Kidney (tissue), 14 donors: ENCODE results near the gene SRM. TPM values are rescaled to one million over a fixed set of nuclear protein-coding genes. Genes with fewer than 3 reads are reported as not detected.
"Not testable (repeated sequence)": the region's sequence is repeated elsewhere in the genome, so short reads cannot be mapped to it uniquely, and the experiment has no call there.

Source experiments
- DNase-seq, 5 donors: peaks; one replicate each; pipeline ENCODE4 v3.0.0-alpha.2; 2013 to 2020
- FAIRE-seq: peaks from 2 replicates; lab custom pipeline; 2012; peaks lifted over from hg19 to GRCh38; lab: Jason Lieb, UNC
- H3K27ac ChIP-seq, 2 donors: one replicate each; pipeline ENCODE4 v1.7.0; 2013; ENCODE audit warnings: low read depth in 2 of 2, low read length in 2 of 2, inconsistent platforms in 1 of 2
- H3K27me3 ChIP-seq: one replicate; pipeline ENCODE4 v1.7.1; 2013; ENCODE audit warnings: low read length, inconsistent platforms; ENCODE audit not compliant: control insufficient read depth, insufficient read depth
- H3K36me3 ChIP-seq, 3 donors: one replicate each; pipeline versions ENCODE4 v1.7.0 to v1.7.1; 2013; ENCODE audit warnings: low read length in 3 of 3, control low read depth in 1 of 3, inconsistent platforms in 1 of 3; ENCODE audit not compliant: insufficient read depth in 3 of 3, control insufficient read depth in 2 of 3
- H3K4me1 ChIP-seq, 3 donors: one replicate each; pipeline versions ENCODE4 v1.7.0 to v1.7.1; 2013; ENCODE audit warnings: low read length in 3 of 3, inconsistent platforms in 1 of 3, low read depth in 1 of 3; ENCODE audit not compliant: control insufficient read depth in 2 of 3, insufficient read depth in 2 of 3
- H3K4me3 ChIP-seq, 3 donors: one replicate each; pipeline versions ENCODE4 v1.7.0 to v1.8.1; 2013; ENCODE audit warnings: low read length in 3 of 3, control low read depth in 1 of 3, inconsistent platforms in 1 of 3
- H3K9ac ChIP-seq, 3 donors: one replicate each; pipeline versions ENCODE4 v1.7.0 to v1.7.1; 2013; ENCODE audit warnings: low read length in 3 of 3, control low read depth in 1 of 3, inconsistent platforms in 1 of 3
- H3K9me3 ChIP-seq, 3 donors: one replicate each; pipeline versions ENCODE4 v1.7.0 to v1.7.1; 2013; ENCODE audit warnings: low read length in 3 of 3, control low read depth in 1 of 3, inconsistent platforms in 1 of 3; ENCODE audit not compliant: control insufficient read depth in 2 of 3, insufficient read depth in 1 of 3
- intact Hi-C: fragments of 100-400 bp; cut with DNase I; formaldehyde crosslinking; loops from one replicate; pipeline ENCODE4 v1.11.1; 2022
- polyA plus RNA-seq: library from polyadenylated mRNA; stranded (reverse); fragments of 350-450 nt; fragmentation: Illumina TruSeq; extraction: RNeasy Lipid Tissue Mini Kit (QIAGEN cat#74804); gene quantifications from one replicate; pipeline ENCODE4 v1.2.3, GENCODE V29; 2014; ENCODE audit warnings: low read depth, low replicate concordance; ENCODE audit not compliant: insufficient read depth
- total RNA-seq: library from RNA; stranded (reverse); fragmentation: NEBNext Ultra II Directional; extraction: Animal tissue kit (Norgen Biotek cat#: 25700); gene quantifications from one replicate; pipeline ENCODE4 v1.2.1, GENCODE V29; 2021
- TF ChIP-seq, protein P1 (sequence below): IDR thresholded peaks from 3 replicates; pipeline ENCODE4 v1.5.1; 2012; ENCODE audit warnings: mild to moderate bottlenecking, moderate library complexity, borderline replicate concordance; ENCODE audit not compliant: insufficient read depth; ENCODE audit errors: extremely low read depth
- donor health status: control.
- donor health status: control.
- donor health status: control.
- donor health status: control.
- donor health status: control.
- donor health status: DM: yes; HTN: yes; CAD: no.
- donor health status: Normal renal cell carcinoma (clear cell type).

The SRM gene
- total and polyA plus RNA-seq, 2 donors from 2014 or later, result 52.9 to 59.5 TPM

DNA sequence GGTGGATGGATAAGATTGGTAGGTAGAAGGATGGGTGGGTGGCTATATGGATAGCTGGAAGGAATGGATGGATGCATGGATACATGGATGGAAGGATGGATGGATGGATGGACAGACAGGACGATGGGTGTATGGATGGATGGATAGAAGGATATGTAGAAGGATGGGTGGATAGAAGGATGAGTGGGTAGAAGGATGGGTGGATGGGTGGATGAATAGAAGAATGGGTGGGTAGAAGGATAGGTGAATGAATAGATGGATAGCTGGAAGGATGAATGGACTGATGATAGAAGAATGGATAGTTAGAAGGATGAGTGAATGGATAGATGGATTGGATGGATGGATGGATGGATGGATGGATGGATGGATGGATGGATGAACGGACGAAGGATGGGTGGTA lies 17.8 kb downstream of the SRM start:
- intact Hi-C loops, result no loop called here
- Histone ChIP-seq H3K4me3 (no peak overlapping the region), H3K27ac (no peak overlapping the region), H3K9ac (no peak overlapping the region), H3K36me3 (no peaks in the 10 kb centered on the region), H3K27me3 (no peaks in the 10 kb centered on the region), H3K9me3 (peaks cover 0 to 1% (median 0%) of the 10 kb centered on the region in 3 donors), H3K4me1 (no peaks in the 10 kb centered on the region)
- no peak for DNase-seq
- TF ChIP-seq, protein P1, sequence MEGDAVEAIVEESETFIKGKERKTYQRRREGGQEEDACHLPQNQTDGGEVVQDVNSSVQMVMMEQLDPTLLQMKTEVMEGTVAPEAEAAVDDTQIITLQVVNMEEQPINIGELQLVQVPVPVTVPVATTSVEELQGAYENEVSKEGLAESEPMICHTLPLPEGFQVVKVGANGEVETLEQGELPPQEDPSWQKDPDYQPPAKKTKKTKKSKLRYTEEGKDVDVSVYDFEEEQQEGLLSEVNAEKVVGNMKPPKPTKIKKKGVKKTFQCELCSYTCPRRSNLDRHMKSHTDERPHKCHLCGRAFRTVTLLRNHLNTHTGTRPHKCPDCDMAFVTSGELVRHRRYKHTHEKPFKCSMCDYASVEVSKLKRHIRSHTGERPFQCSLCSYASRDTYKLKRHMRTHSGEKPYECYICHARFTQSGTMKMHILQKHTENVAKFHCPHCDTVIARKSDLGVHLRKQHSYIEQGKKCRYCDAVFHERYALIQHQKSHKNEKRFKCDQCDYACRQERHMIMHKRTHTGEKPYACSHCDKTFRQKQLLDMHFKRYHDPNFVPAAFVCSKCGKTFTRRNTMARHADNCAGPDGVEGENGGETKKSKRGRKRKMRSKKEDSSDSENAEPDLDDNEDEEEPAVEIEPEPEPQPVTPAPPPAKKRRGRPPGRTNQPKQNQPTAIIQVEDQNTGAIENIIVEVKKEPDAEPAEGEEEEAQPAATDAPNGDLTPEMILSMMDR, result no peak
- no peak for FAIRE-seq

DNA sequence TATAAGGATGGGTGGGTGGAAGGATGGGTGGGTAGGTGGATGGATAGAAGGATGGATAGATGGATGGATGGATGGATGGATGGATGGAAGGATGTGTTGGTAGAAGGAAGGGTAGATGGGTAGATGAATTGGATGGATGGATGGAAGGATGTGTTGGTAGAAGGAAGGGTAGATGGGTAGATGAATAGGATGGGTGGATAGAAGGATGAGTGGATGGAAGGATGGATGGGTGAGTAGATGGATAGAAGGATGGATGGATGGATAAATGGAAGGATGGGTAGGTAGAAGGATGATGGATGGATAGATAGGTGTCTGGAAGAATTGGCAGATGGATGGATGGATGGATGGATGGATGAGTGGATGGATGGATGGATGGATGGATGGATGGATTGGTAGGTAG lies 18.8 kb downstream of the SRM start:
- no peaks in the 10 kb centered on the region for H3K36me3 ChIP-seq
- peaks cover 0 to 1% (median 0%) of the 10 kb centered on the region in 3 donors for H3K9me3 ChIP-seq
- H3K4me3 ChIP-seq, result no peak overlapping the region
- no peaks in the 10 kb centered on the region for H3K27me3 ChIP-seq
- TF ChIP-seq, protein P1, result no peak
- no peak for FAIRE-seq
- H3K9ac ChIP-seq, result no peak overlapping the region
- intact Hi-C loops, result no loop called here
- H3K4me1 ChIP-seq, result no peaks in the 10 kb centered on the region
- no peak for DNase-seq
- no peak overlapping the region for H3K27ac ChIP-seq

DNA sequence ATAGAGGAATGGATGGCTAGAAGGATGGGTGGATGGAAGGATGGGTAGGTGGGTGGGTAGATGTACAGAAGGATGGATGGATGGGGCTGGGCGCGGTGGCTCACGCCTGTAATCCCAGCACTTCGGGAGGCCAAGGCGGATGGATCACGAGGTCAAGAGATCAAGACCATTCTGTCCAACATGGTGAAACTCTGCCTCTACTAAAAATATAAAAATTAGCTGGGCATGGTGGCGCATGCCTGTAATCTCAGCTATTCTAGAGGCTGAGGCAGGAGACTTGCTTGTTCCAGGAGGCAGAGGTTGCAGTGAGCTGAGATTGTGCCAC lies 19.8 kb downstream of the SRM start:
- intact Hi-C loops, DNase-seq, H3K36me3 ChIP-seq, H3K4me1 ChIP-seq, H3K9me3 ChIP-seq, H3K4me3 ChIP-seq, H3K27ac ChIP-seq, FAIRE-seq, H3K9ac ChIP-seq, H3K27me3 ChIP-seq: not testable (repeated sequence)

DNA sequence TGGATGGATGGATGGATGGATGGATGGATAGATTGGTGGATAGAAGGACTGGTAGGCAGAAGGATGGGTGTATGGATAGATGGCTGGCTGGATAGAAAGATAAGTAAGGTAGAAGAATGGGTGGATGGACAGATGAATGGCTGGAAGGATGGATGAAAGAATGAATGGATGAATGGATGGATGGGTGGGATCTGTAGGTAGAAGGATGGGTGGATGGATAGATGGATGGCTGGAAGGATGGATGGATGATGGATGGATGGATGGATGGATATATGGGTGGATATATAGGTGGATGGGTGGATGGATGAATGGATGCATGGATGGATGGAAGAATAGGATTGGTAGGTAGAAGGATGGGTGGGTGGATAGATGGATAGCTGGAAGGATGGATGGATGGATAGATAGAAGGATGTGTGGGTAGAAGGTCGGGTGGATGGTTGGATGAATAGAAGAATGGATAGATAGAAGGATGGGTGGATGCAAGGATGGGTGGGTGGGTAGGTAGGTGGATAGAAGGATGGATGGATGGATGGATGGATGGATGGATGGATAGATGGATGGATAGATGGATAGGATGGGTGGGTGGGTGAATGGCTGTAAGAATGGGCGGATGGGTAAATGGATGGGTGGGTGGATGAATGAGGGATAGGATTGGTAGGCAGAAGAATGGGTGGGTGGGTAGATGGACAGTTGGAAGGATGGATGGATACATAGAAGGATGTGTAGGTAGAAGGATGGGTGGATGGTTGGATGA lies 20.3 kb downstream of the SRM start:
- no peak overlapping the region for H3K27ac ChIP-seq
- H3K9me3 ChIP-seq, result peaks cover 0 to 1% (median 0%) of the 10 kb centered on the region in 3 donors
- H3K4me3 ChIP-seq, result no peak overlapping the region
- no peaks in the 10 kb centered on the region for H3K27me3 ChIP-seq
- H3K36me3 ChIP-seq, result no peaks in the 10 kb centered on the region
- DNase-seq (no peak), FAIRE-seq (no peak)
- intact Hi-C loops, result loop anchor here (5.0 kb wide), 1 partner anchor 603 kb away; no protein-coding TSS in a partner anchor
- no peaks in the 10 kb centered on the region for H3K4me1 ChIP-seq
- no peak overlapping the region for H3K9ac ChIP-seq
- TF ChIP-seq, protein P1, result no peak
